ENCODE results near the gene RTN4R.

GRCh38 chr22:20224256-20224626 lies 43.9 kb downstream of the RTN4R start:
- TF ChIP-seq TOE1 (CRISPR knock-in tag; IDR thresholded peaks at IDR 0.05), result no peak
- TF ChIP-seq ZGPAT (CRISPR knock-in tag; IDR thresholded peaks at IDR 0.05), result no peak
- no peak for TF ChIP-seq CTCF (CRISPR knock-in tag; IDR thresholded peaks at IDR 0.05)
- TF ChIP-seq ZNF512 (CRISPR knock-in tag; IDR thresholded peaks at IDR 0.05), result no peak
- TF ChIP-seq POLR2A (IDR thresholded peaks at IDR 0.05; ENCODE audit: insufficient read depth in 1 of 2, low read depth in 2 of 2, low read length in 2 of 2), result no peak
- TF ChIP-seq IRF9 (CRISPR knock-in tag; IDR thresholded peaks at IDR 0.05; ENCODE audit: borderline replicate concordance), result no peak
- TF ChIP-seq KAT8 (CRISPR knock-in tag; IDR thresholded peaks at IDR 0.05), result no peak
- no peak for TF ChIP-seq ZFX (CRISPR knock-in tag; IDR thresholded peaks at IDR 0.05; ENCODE audit: low read depth)
- no peak for TF ChIP-seq AKAP8 (CRISPR knock-in tag; IDR thresholded peaks at IDR 0.05)
- TF ChIP-seq RBM39 (IDR thresholded peaks at IDR 0.05; ENCODE audit: low read depth, low read length, poor library complexity, severe bottlenecking), result no peak
- TF ChIP-seq ATF3 (CRISPR knock-in tag; IDR thresholded peaks at IDR 0.05), result no peak
- no peak for TF ChIP-seq ZSCAN9 (CRISPR knock-in tag; IDR thresholded peaks at IDR 0.05; ENCODE audit: borderline replicate concordance)
- TF ChIP-seq KLF9 (CRISPR knock-in tag; IDR thresholded peaks at IDR 0.05; ENCODE audit: low read depth), result no peak
- no peak for TF ChIP-seq ZNF318 (CRISPR knock-in tag; IDR thresholded peaks at IDR 0.05)

All from HepG2 (cell line).